Peyer's patch (tissue), 4 donors: ENCODE data around the gene IL12RB1. TPM values are rescaled to one million over a fixed set of nuclear protein-coding genes. Genes with fewer than 3 reads are reported as not detected.

Source experiments
- DNase-seq, 3 donors: peaks; one replicate each; pipeline ENCODE4 v3.0.0-alpha.2; 2017 to 2019
- H3K27ac ChIP-seq, 4 donors: fragments of 200-600 bp; sonication (generic); one replicate each; pipeline ENCODE4 v1.5.1; 2016 to 2019
- H3K27me3 ChIP-seq, 2 donors: fragments of 200-600 bp; sonication (generic); one replicate each; pipeline ENCODE4 v1.5.1; 2019
- H3K36me3 ChIP-seq, 3 donors: fragments of 200-600 bp; sonication (generic); one replicate each; pipeline ENCODE4 v1.5.1; 2016 to 2019
- H3K4me1 ChIP-seq, 4 donors: fragments of 200-600 bp; sonication (generic); one replicate each; pipeline ENCODE4 v1.5.1; 2016 to 2019
- H3K4me3 ChIP-seq, 4 donors: fragments of 200-600 bp; sonication (generic); 1 replicate in 3 of 4; 2 replicates in 1 of 4; pipeline ENCODE4 v1.5.1; 2016 to 2019; ENCODE audit warnings: mild to moderate bottlenecking in 1 of 4
- H3K9me3 ChIP-seq, 4 donors: fragments of 200-600 bp; sonication (generic); one replicate each; pipeline ENCODE4 v1.5.1; 2016 to 2019; ENCODE audit warnings: mild to moderate bottlenecking in 1 of 4
- CTCF ChIP-seq, 6 experiments: fragments of 450-650 bp in 4 of 6; fragments of 200-600 bp in 2 of 6; sonication (generic) in 1 of 6; IDR thresholded peaks; one replicate each; pipeline ENCODE4 v1.5.1; 2017 to 2019; ENCODE audit warnings: antibody characterized with exemption in 6 of 6, mild to moderate bottlenecking in 3 of 6, moderate library complexity in 1 of 6
- POLR2A ChIP-seq, 2 donors: fragments of 450-650 bp; IDR thresholded peaks; one replicate each; pipeline ENCODE4 v1.5.1; 2017; ENCODE audit warnings: antibody characterized with exemption in 2 of 2, mild to moderate bottlenecking in 2 of 2, moderate library complexity in 2 of 2
- total RNA-seq, 4 donors: library from RNA; depleted of rRNA; stranded (reverse); fragments of >200 nt; gene quantifications; one replicate each; pipeline ENCODE4 v1.1.0, GENCODE V29; 2016

The IL12RB1 gene
- total RNA-seq, 4 donors from 2014 or later = 1.2 to 19.0 (median 2.8) TPM

GRCh38 chr19:18112989-18113478, 26.3 kb upstream of the IL12RB1 start:
- H3K36me3 ChIP-seq = peaks cover 0 to 12% (median 0%) of the 10 kb centered on the region in 3 donors
- H3K9me3 ChIP-seq = no peaks in the 10 kb centered on the region
- H3K4me3 ChIP-seq = no peak overlapping the region
- peak; percentile 80 to 94 (median 93) for DNase-seq
- peak overlapping the region in 1 of 4 donors; percentile 38 for H3K27ac ChIP-seq
- H3K4me1 ChIP-seq = peaks cover 0 to 34% (median 13%) of the 10 kb centered on the region in 4 donors
- TF ChIP-seq POLR2A (IDR thresholded peaks at IDR 0.05) = no peak
- peak; percentile 79 to 90 (median 85) for TF ChIP-seq CTCF (IDR thresholded peaks at IDR 0.05)
- no peaks in the 10 kb centered on the region for H3K27me3 ChIP-seq

- Histone ChIP-seq H3K9me3 (no peaks in the 10 kb centered on the region), H3K27ac (peak overlapping the region; percentile 83 to 97 (median 89)), H3K36me3 (peaks cover 0 to 12% (median 0%) of the 10 kb centered on the region in 3 donors), H3K4me3 (peak overlapping the region; percentile 58 to 83 (median 74)), H3K27me3 (no peaks in the 10 kb centered on the region), H3K4me1 (peaks cover 0 to 26% (median 12%) of the 10 kb centered on the region in 4 donors)
- TF ChIP-seq CTCF (IDR thresholded peaks at IDR 0.05) (no peak), POLR2A (IDR thresholded peaks at IDR 0.05) (peak in 1 of 2 donors; percentile 67)
- peak in 2 of 3 donors; percentile 68 to 75 for DNase-seq
Measured at GRCh38 chr19:18110609-18111232, 24.0 kb upstream of the IL12RB1 start.

- Histone ChIP-seq H3K9me3 (no peaks in the 10 kb centered on the region), H3K4me3 (peak overlapping the region; percentile 58 to 83 (median 74)), H3K36me3 (peaks cover 0 to 12% (median 0%) of the 10 kb centered on the region in 3 donors), H3K27ac (peak overlapping the region; percentile 83 to 97 (median 89)), H3K4me1 (peaks cover 0 to 26% (median 12%) of the 10 kb centered on the region in 4 donors), H3K27me3 (no peaks in the 10 kb centered on the region)
- peak; percentile 54 to 89 (median 83) for DNase-seq
- peak; percentile 55 to 69 for TF ChIP-seq POLR2A (IDR thresholded peaks at IDR 0.05)
- no peak for TF ChIP-seq CTCF (IDR thresholded peaks at IDR 0.05)
Measured at GRCh38 chr19:18109733-18110608, 23.2 kb upstream of the IL12RB1 start.

- peaks cover 0 to 12% (median 0%) of the 10 kb centered on the region in 3 donors for H3K36me3 ChIP-seq
- no peaks in the 10 kb centered on the region for H3K9me3 ChIP-seq
- H3K4me1 ChIP-seq = peaks cover 0 to 26% (median 14%) of the 10 kb centered on the region in 4 donors
- TF ChIP-seq CTCF (IDR thresholded peaks at IDR 0.05) (no peak), POLR2A (IDR thresholded peaks at IDR 0.05) (no peak)
- H3K27me3 ChIP-seq = no peaks in the 10 kb centered on the region
- H3K4me3 ChIP-seq = peak overlapping the region; percentile 58 to 83 (median 74)
- peak; percentile 56 to 80 (median 79) for DNase-seq
- peak overlapping the region; percentile 83 to 97 (median 89) for H3K27ac ChIP-seq
Measured at GRCh38 chr19:18109341-18109732, 22.6 kb upstream of the IL12RB1 start.

GRCh38 chr19:18108897-18109296, 22.2 kb upstream of the IL12RB1 start:
- peak in 1 of 2 donors; percentile 56 for TF ChIP-seq POLR2A (IDR thresholded peaks at IDR 0.05)
- no peak for TF ChIP-seq CTCF (IDR thresholded peaks at IDR 0.05)
- Histone ChIP-seq H3K4me1 (peaks cover 0 to 26% (median 14%) of the 10 kb centered on the region in 4 donors), H3K27ac (peak overlapping the region; percentile 83 to 97 (median 89)), H3K27me3 (no peaks in the 10 kb centered on the region), H3K4me3 (peak overlapping the region in 2 of 4 donors; percentile 71 to 83), H3K36me3 (peaks cover 0 to 12% (median 0%) of the 10 kb centered on the region in 3 donors), H3K9me3 (no peaks in the 10 kb centered on the region)
- peak in 1 of 3 donors; percentile 75 for DNase-seq
